K562 (cell line): ENCODE results near the gene PCP4L1. TPM values are rescaled to one million over a fixed set of nuclear protein-coding genes. Genes with fewer than 3 reads are reported as not detected.

Experiments
- DIDO1 ChIP-seq: fragments of 450-650 bp; IDR thresholded peaks from 2 replicates; pipeline ENCODE4 v1.6.1; 2016; ENCODE audit warnings: low read depth, missing biosample characterization, missing genetic modification characterization
- ELF4 ChIP-seq: fragments of 450-650 bp; formaldehyde crosslinking; IDR thresholded peaks from 2 replicates; pipeline ENCODE4 v1.4.0; 2022; ENCODE audit warnings: missing genetic modification characterization
- EWSR1 ChIP-seq: fragments of 450-650 bp; IDR thresholded peaks from 2 replicates; pipeline ENCODE4 v1.6.1; 2018; ENCODE audit warnings: borderline replicate concordance, mild to moderate bottlenecking, low read depth, moderate library complexity; ENCODE audit not compliant: partially characterized antibody
- HMG20B ChIP-seq: fragments of 250-450 bp; sonication (Bioruptor Pico); IDR thresholded peaks from 2 replicates; pipeline ENCODE4 v1.5.0; 2021; ENCODE audit warnings: mild to moderate bottlenecking
- NCOA1 ChIP-seq: fragments of 450-650 bp; IDR thresholded peaks from 2 replicates; pipeline ENCODE4 v1.6.1; 2016; ENCODE audit warnings: low read depth
- NCOA2 ChIP-seq, 2 experiments: fragments of 450-650 bp; IDR thresholded peaks; 2 replicates each; pipeline ENCODE4 v1.6.1; 2018; ENCODE audit warnings: mild to moderate bottlenecking in 2 of 2, moderate library complexity in 1 of 2; ENCODE audit not compliant: partially characterized antibody in 2 of 2
- NRF1 ChIP-seq, 2 experiments: fragments of 450-650 bp; IDR thresholded peaks in 1 of 2; conservative IDR thresholded peaks in 1 of 2; 2 replicates each; pipeline ENCODE4 v1.6.1; 2014; ENCODE audit warnings: mild to moderate bottlenecking in 2 of 2
- PKNOX1 ChIP-seq: fragments of 450-650 bp; IDR thresholded peaks from 2 replicates; pipeline ENCODE4 v1.6.1; 2016
- SMARCA4 ChIP-seq: fragments of 450-650 bp; IDR thresholded peaks from 2 replicates; pipeline ENCODE4 v1.6.1; 2016
- SP1 ChIP-seq: sonication (generic); formaldehyde crosslinking; IDR thresholded peaks from 2 replicates; pipeline ENCODE4 v1.8.1; 2022; ENCODE audit warnings: mild to moderate bottlenecking, missing genetic modification reagents
- TAL1 ChIP-seq: fragments of 450-650 bp; IDR thresholded peaks from 2 replicates; pipeline ENCODE4 v1.6.1; 2016; ENCODE audit warnings: mild to moderate bottlenecking
- UBTF ChIP-seq, 2 experiments: IDR thresholded peaks; 2 replicates each; pipeline ENCODE4 v1.6.1; 2012; ENCODE audit warnings: improper control_type of control experiment in 2 of 2, low read depth in 2 of 2, low read length in 2 of 2, borderline replicate concordance in 1 of 2
- ZNF407 ChIP-seq: fragments of 450-650 bp; IDR thresholded peaks from 2 replicates; pipeline ENCODE4 v1.6.1; 2016; ENCODE audit warnings: low read depth
- ZNF512 ChIP-seq: IDR thresholded peaks from 2 replicates; pipeline ENCODE4 v1.6.1; 2016; ENCODE audit warnings: missing genetic modification characterization, missing compliant biosample characterization
- polyA plus RNA-seq, 8 experiments: library from polyadenylated mRNA; depleted of rRNA in 4 of 8; stranded (reverse) in 5 of 8; unstranded in 3 of 8; fragments of >200 nt; fragmentation: Nextera tagmentation in 2 of 8; fragmentation: Illumina TruSeq in 1 of 8; extraction: Ambion mirVana in 2 of 8; extraction: Trizol in 1 of 8; gene quantifications; 2 replicates each; pipeline versions ENCODE4 v1.2.1 to v1.2.3, GENCODE V29; 2011 to 2014; ENCODE audit warnings: inconsistent platforms in 1 of 8, missing spikeins in 1 of 8
- total RNA-seq, 7 experiments: library from RNA; depleted of rRNA in 6 of 7; stranded (reverse); fragments of >200 nt in 6 of 7; fragmentation: Illumina TruSeq in 2 of 7; extraction: Trizol in 2 of 7; gene quantifications; 2 replicates each; pipeline versions ENCODE4 v1.2.1 to v1.2.3, GENCODE V29; 2011 to 2021; ENCODE audit warnings: low replicate concordance in 1 of 7

Gene PCP4L1
- total and polyA plus RNA-seq, 9 of the 15 experiments (the other 6 are each of a cell fraction or from before 2014, with no cell fraction given) = not detected

GRCh38 chr1:161225534-161226319 is 32.8 kb upstream of the PCP4L1 start, which contains the start of gene TOMM40L (continued):
- TF ChIP-seq ZNF512 (tag) (no peak), SP1 (CRISPR knock-in tag) (peak; percentile 66), NCOA2 (IDR thresholded peaks at IDR 0.05; ENCODE audit: partially characterized antibody in 2 of 2) (no peak), DIDO1 (peak; percentile 77), NCOA1 (no peak), ELF4 (CRISPR knock-in tag) (peak; percentile 69; the same call in 1 of the 2 replicates), SMARCA4 (no peak), EWSR1 (no peak), UBTF (IDR thresholded peaks at IDR 0.05; ENCODE audit: borderline replicate concordance in 1 of 2, low read depth in 2 of 2, low read length in 2 of 2) (peak; percentile 30 to 57; a peak in 1 of 4 replicates), ZNF407 (no peak), PKNOX1 (peak; percentile 100), NRF1 (conservative IDR thresholded peaks at IDR 0.05 in 1 of 2, IDR thresholded peaks at IDR 0.05 in 1 of 2) (peak; percentile 47 to 53), TAL1 (no peak), HMG20B (CRISPR knock-in tag) (no peak)
